Mucosa of rectum (tissue), 2 donors: ENCODE results near the gene ADAMTS13.
A peak's percentile ranks its signal among the peaks of the same experiment; 100 is the strongest.

Experiments
- H3K27ac ChIP-seq, 2 donors: one replicate each; pipeline ENCODE4 v1.7.0; 2013; ENCODE audit warnings: inconsistent platforms in 2 of 2, low read depth in 2 of 2, low read length in 2 of 2
- H3K27me3 ChIP-seq, 2 donors: one replicate each; pipeline ENCODE4 v1.7.0; 2013; ENCODE audit warnings: low read length in 2 of 2; ENCODE audit not compliant: control insufficient read depth in 2 of 2, insufficient read depth in 2 of 2
- H3K36me3 ChIP-seq, 2 donors: one replicate each; pipeline ENCODE4 v1.7.0; 2013; ENCODE audit warnings: low read length in 2 of 2; ENCODE audit not compliant: control insufficient read depth in 2 of 2, insufficient read depth in 2 of 2
- H3K4me1 ChIP-seq, 2 donors: one replicate each; pipeline ENCODE4 v1.7.0; 2013; ENCODE audit warnings: low read length in 2 of 2, mild to moderate bottlenecking in 1 of 2; ENCODE audit not compliant: control insufficient read depth in 2 of 2, insufficient read depth in 2 of 2
- H3K4me3 ChIP-seq, 2 donors: one replicate each; pipeline ENCODE4 v1.7.0; 2013; ENCODE audit warnings: low read length in 2 of 2
- H3K9ac ChIP-seq, 2 donors: one replicate each; pipeline ENCODE4 v1.7.0; 2013; ENCODE audit warnings: low read length in 2 of 2, low read depth in 1 of 2, mild to moderate bottlenecking in 1 of 2
- H3K9me3 ChIP-seq, 2 donors: one replicate each; pipeline ENCODE4 v1.7.0; 2013; ENCODE audit warnings: low read length in 2 of 2; ENCODE audit not compliant: control insufficient read depth in 2 of 2
- donor health status: healthy.
- donor health status: Normal muscosa, but diverticular disease.

Gene ADAMTS13

DNA sequence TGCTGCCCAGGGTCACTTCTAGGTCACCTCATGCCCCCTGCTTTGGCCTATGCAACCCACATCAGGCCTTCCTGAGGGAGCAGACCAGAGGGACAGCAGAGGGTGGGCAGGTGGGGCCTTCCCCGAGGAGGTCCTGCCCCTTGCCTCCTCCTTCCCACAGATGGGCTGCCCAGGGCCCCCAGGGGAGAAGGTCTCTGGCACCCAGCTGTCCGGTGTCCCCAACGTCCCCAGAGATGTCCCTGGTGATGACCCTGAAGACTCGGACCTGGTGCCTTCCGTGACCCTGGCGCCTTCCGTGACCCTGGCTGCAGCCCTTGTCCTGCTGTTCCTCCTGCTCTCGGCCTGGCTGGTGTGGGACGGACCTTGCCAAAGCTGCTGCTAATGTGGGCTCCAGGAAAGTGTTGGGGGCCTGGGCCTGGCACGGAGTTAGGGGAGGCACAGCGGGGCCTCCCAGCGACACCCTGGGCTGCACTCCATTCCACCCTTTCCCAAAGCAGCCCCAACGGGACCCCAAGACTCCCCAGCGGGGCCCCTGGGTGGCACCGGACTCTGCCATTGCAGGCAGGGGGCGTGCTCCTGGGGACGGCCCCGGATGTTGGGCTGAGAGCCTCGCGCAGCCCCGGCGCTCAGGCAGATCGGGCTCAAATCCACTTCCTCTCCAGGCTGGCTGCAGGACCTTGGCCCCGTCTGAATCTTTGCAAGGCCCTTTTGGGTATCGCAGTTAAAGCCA lies 63.5 kb downstream of the ADAMTS13 start:
- H3K27ac ChIP-seq: no peak overlapping the region
- H3K9ac ChIP-seq: no peak overlapping the region
- no peaks in the 10 kb centered on the region for H3K9me3 ChIP-seq

DNA sequence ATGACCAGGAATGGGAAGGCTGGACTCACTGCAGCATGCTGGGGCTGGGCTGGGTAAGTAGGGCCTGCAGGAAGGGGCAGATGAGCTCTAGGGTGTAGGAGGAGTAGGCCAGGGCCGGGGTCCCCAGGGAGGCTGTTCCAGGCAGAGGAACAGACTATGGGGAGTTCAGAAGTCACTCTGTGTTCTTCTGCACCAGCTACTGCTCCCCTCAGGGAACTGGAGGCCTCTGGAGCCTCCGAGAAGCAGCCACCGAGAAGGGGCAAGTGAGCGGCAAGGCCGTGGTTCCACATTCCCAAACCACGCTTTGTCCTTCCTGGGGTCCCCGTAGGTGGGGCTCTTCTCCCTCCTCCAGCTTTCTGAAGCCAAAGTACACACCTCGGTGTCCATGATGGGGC lies 65.2 kb downstream of the ADAMTS13 start:
- H3K36me3 ChIP-seq: no peaks in the 10 kb centered on the region
- peaks cover 0 to 9% of the 10 kb centered on the region in 2 donors for H3K27me3 ChIP-seq
- H3K4me3 ChIP-seq: no peak overlapping the region
- H3K27ac ChIP-seq: no peak overlapping the region
- H3K4me1 ChIP-seq: peaks cover 3 to 4% of the 10 kb centered on the region in 2 donors
- no peaks in the 10 kb centered on the region for H3K9me3 ChIP-seq
- no peak overlapping the region for H3K9ac ChIP-seq

More for the DNA sequence above, 63.5 kb downstream of the ADAMTS13 start:
- Histone ChIP-seq H3K27me3 (peaks cover 0 to 9% of the 10 kb centered on the region in 2 donors), H3K4me3 (peak overlapping the region in 1 of 2 donors; percentile 26), H3K4me1 (peaks cover 3 to 4% of the 10 kb centered on the region in 2 donors), H3K36me3 (no peaks in the 10 kb centered on the region)

DNA sequence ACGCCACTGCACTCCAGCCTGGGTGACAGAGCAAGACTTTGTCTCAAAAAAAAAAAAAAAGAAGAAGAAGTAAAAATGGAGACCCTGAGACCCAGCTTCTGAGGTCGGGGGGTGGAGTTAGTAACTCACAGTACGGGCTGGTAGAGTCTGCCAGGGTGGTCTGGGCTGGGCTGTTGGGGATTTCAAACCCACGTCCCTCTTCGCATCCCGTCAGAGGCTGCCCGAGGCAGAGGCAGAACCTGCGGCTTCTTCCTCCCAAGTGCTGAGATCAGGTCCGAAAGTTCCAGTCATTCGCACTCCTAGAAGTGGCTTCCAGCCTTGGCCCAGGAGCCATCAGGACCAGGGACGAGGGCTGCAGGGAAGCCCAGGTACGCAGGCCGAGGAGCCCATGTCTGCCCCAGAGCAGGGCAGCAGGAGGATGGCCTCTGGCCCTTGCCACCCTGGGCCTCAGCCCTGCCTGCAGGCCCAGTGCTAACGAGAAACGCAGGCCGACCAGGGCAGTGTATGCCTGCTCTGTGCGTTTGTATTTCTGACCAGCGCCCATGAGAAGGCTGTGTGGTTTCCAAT lies 66.6 kb downstream of the ADAMTS13 start:
- Histone ChIP-seq H3K36me3 (no peaks in the 10 kb centered on the region), H3K4me3 (no peak overlapping the region), H3K27ac (no peak overlapping the region), H3K4me1 (peaks cover 3 to 7% of the 10 kb centered on the region in 2 donors), H3K27me3 (peaks cover 0 to 7% of the 10 kb centered on the region in 2 donors), H3K9ac (no peak overlapping the region), H3K9me3 (no peaks in the 10 kb centered on the region)

DNA sequence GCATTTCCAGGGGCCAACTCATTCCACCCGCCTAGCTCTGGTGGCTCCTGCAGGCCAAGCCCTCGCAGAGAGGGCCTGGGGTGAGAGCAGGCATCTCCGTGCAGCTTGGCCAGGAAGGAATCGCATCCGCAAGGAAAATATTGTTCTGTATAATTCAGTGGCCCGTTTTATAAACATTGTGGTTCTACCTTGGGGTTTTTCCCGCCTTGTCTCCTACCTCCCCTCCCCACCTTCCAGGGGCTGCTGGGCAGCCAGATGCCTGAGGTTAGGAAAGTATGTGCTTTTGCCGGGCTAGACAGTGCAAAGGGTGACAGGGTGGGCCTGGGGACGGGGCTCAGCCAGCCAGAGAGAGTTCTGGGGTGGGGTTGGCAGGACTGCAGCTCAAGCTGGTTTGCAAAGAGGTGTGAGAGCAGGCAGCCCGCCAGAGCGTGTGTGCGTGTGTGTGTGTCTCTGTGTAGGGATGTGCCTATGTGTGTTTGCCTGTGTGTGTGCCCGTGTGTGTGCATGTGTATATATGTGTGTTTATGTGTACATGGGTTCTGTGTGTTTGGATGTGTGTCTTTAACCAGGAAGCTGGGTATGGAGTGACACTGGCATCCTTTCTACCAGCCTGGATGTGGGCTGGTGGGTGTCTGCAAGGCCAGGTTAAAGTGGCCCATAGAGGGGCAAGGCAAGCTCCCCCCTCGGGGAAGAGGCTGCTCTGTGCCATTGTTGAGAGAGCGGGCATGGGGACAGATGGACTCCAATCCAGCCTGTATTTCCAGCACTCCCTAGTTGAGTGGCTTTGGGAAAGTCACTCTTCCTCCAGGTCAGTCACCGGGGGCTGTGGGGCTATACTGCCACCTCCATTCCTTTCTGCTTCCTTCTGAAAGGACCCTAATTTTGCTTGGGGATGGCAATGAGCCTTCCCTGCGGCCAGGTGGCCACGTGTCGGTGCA lies 67.4 kb downstream of the ADAMTS13 start:
- Histone ChIP-seq H3K9ac (no peak overlapping the region), H3K4me3 (no peak overlapping the region), H3K36me3 (no peaks in the 10 kb centered on the region), H3K27me3 (peaks cover 0 to 6% of the 10 kb centered on the region in 2 donors), H3K4me1 (peaks cover 3 to 7% of the 10 kb centered on the region in 2 donors), H3K27ac (no peak overlapping the region), H3K9me3 (no peaks in the 10 kb centered on the region)

DNA sequence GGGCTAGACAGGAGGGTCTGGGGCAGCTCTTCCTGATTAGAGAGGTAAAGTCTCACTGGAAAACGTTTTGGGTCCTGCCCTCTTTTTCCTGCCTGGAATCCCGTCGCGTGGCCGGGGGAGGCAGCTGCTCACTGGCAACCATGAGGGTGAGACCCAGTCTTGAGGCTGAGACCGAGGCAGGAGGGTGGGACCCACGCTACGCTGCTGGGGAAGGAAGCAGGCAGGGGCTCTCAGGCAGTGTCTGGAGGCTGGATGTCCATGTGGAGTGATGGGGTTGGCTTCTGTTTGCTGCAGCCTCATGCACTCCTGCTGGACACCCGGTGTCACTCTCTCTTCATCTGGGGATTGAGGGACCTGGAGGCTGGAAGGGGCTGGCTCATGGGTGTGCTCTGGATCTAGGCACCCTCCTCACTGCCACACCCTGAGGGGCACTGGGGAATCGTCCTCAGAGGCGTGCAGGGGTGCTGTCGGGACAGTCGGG lies 68.1 kb downstream of the ADAMTS13 start:
- H3K9me3 ChIP-seq: no peaks in the 10 kb centered on the region
- H3K4me3 ChIP-seq: no peak overlapping the region
- no peak overlapping the region for H3K27ac ChIP-seq
- no peaks in the 10 kb centered on the region for H3K36me3 ChIP-seq
- peaks cover 0 to 4% of the 10 kb centered on the region in 2 donors for H3K27me3 ChIP-seq
- H3K9ac ChIP-seq: no peak overlapping the region
- peaks cover 3 to 7% of the 10 kb centered on the region in 2 donors for H3K4me1 ChIP-seq

DNA sequence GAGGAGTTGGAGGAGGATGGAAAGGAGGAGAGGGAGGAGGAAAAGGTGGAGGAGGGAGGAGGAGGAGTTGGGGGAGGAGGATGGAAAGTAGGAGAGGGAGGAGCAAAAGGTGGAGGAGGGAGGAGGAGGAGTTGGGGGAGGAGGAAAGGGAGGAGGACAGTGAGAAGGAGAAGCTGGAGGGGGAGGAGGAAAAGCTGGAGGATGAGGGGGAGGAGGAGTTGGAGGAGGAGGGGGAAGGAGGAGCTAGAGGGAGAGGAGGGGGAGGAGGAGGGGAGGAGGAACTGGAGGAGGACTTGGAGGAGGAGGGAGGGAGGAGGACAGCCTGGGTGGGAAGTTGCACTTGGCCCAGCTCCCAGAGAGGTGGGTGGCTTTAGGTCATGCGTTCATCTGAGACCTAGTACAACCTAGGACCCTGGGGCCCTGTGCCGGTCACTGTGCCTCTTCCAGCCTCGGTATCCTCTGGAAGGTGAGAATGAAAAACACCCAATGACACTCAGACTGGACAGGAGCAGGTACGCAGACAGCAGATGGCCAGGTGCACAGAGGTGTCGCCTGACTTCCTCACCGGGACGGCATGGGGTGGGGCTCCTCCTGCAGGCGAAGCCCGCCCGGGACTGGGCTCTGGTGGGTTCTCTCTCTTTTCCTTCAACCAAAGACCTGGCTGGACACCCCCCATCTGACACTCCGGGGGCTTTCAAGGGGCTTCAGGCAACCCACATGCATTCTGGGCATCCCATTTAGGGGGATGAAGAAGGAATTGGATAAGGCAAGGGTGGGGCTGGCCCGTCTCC lies 68.9 kb downstream of the ADAMTS13 start:
- Histone ChIP-seq H3K9ac (no peak overlapping the region), H3K4me3 (no peak overlapping the region), H3K27me3 (peaks cover 0 to 3% of the 10 kb centered on the region in 2 donors), H3K36me3 (no peaks in the 10 kb centered on the region), H3K9me3 (no peaks in the 10 kb centered on the region), H3K27ac (peak overlapping the region in 1 of 2 donors; percentile 16), H3K4me1 (peaks cover under 1 to 5% of the 10 kb centered on the region in 2 donors)

DNA sequence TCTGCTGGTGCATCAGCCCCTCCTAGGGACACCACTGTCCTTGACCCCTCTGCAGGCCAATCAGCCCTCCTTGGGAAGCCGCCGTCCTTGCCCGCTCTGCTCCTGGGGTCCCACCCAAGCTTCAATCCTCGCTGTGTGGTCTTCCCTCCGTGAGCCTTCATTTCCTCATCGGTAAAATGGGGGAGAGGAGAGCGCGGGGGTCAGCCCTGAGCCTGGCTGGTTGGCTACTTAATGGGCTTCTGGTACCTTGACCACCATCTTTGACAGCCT lies 69.4 kb downstream of the ADAMTS13 start:
- no peak overlapping the region for H3K4me3 ChIP-seq
- H3K9ac ChIP-seq: no peak overlapping the region

DNA sequence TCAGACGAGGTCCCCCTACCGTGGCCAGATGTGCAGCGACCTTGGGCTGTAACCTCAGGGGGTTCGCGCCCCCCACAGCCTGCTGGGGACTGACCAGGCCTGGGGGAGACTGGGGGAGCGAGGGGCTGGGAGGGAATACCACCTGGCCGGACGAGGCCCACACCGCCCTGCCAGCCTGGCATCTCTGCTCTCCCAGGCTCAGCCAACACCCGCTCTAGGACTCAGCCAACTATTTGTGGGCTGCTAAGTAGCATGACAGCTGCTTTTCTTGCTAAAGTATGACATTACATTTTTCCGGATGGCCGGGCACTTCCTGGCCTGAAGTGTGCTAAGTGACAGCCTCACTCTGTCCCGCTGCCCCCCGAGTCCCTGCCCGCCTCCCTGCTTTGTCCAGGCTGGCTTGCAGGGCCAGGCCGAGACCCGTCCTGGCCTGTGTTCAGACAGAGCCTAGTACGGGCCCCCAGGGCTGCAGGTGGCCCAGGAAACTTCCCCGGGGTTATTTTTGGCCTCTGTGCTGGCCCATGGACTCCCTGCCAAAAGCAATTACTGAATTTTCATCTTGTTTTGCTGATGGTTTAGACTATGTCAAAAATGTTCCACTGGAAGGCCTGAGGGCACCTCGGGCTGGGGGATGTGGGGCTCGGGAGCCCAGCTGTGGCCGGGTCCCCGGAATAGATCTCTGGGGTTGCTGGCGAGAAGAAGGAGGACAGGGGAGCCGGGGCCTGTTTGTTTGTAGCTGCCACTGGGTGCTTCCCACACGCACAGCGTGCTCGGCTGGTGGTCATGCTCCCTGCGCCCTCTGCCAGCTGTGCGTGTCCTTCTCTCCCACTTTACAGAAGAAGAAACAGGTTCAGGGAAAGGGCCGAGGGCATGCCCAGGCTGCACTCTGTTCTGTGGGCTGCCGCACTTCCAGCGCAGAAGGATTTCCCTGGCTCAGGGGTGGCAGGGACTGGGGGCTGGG lies 70.2 kb downstream of the ADAMTS13 start:
- Histone ChIP-seq H3K27me3 (peaks cover 0 to 3% of the 10 kb centered on the region in 2 donors), H3K27ac (peak overlapping the region in 1 of 2 donors; percentile 16), H3K9ac (no peak overlapping the region), H3K9me3 (no peaks in the 10 kb centered on the region), H3K4me3 (no peak overlapping the region), H3K4me1 (peaks cover 2 to 3% of the 10 kb centered on the region in 2 donors), H3K36me3 (no peaks in the 10 kb centered on the region)

More for the DNA sequence above, 69.4 kb downstream of the ADAMTS13 start:
- Histone ChIP-seq H3K27me3 (peaks cover 0 to 3% of the 10 kb centered on the region in 2 donors), H3K27ac (peak overlapping the region in 1 of 2 donors; percentile 16), H3K4me1 (peaks cover 0 to 3% of the 10 kb centered on the region in 2 donors), H3K36me3 (no peaks in the 10 kb centered on the region), H3K9me3 (no peaks in the 10 kb centered on the region)

DNA sequence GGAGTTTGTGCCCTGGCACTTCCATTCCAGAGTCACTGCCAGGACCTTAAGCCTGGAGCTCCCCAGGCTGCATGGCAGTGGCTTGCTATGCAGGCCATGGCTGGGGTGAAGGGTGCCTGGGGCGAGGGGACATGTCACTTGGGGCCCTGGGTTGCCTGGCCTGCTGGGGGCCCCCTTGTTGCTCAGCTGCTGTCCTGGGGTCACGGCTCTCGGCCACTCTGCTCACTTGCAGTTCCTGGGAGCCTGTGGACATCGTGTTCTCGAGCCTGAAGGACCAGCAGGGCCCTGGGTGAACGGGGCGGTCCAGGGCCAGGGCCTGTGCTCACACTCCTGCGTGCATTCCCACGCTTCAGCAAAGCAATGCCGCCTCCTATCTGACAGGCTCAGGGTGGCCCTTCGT lies 71.3 kb downstream of the ADAMTS13 start:
- no peak overlapping the region for H3K27ac ChIP-seq
- H3K36me3 ChIP-seq: no peaks in the 10 kb centered on the region
- H3K4me1 ChIP-seq: peaks cover 2 to 3% of the 10 kb centered on the region in 2 donors
- no peak overlapping the region for H3K9ac ChIP-seq
- H3K4me3 ChIP-seq: no peak overlapping the region
- peaks cover 0 to 6% of the 10 kb centered on the region in 2 donors for H3K27me3 ChIP-seq
- no peaks in the 10 kb centered on the region for H3K9me3 ChIP-seq
